ENCODE measurements around the gene CAMSAP1. TPM values are rescaled to one million over a fixed set of nuclear protein-coding genes. Genes with fewer than 3 reads are reported as not detected.

The CAMSAP1 gene
- total and polyA plus RNA-seq, 9 of the 15 experiments (the other 6 are each of a cell fraction or from before 2014, with no cell fraction given) = 1.5 to 28.8 (median 14.3) TPM

GRCh38 chr9:135902655-135903357 is 4.5 kb downstream of the CAMSAP1 start:
- ATAC-seq = no peak
- no peak overlapping the region for H3K27ac ChIP-seq (ENCODE audit: extremely low read depth, low read depth, low read length)
- POLR2A ChIA-PET = interaction anchor here (1.2 kb wide), 1 partner anchor 14 kb away, joined by 6 read pairs; no protein-coding TSS in a partner anchor
- no TSS peak for BruUV-seq (replicated peaks)
- peaks cover 12 to 29% of the 10 kb centered on the region in 2 experiments; a peak in 4 of 5 replicates for H3K4me1 ChIP-seq (replicated peaks in 1 of 2; ENCODE audit: control insufficient read depth in 2 of 2, insufficient read depth in 2 of 2, low read length in 2 of 2)
- peaks cover 29% of the 10 kb centered on the region; the same call in 2 of the 3 replicates for H3K36me3 ChIP-seq (ENCODE audit: control insufficient read depth, insufficient read depth, low read length)
- H3K79me2 ChIP-seq (ENCODE audit: control insufficient read depth, insufficient read depth, low read length) = peaks cover 88% of the 10 kb centered on the region
- in situ Hi-C loops (cut with MboI) = no loop called here
- H3K27me3 ChIP-seq (ENCODE audit: control insufficient read depth in 2 of 2, insufficient read depth in 2 of 2, low read length in 2 of 2) = no peaks in the 10 kb centered on the region
- 87% methylated on average over 12 of the region's 12 CpGs for WGBS (ENCODE audit: insufficient coverage, low coverage, missing lambda C conversion rate)
- DNase-seq (ENCODE audit: extremely low read depth in 1 of 4, low spot score in 3 of 4) = no peak
- no peaks in the 10 kb centered on the region for H3K9me3 ChIP-seq (replicated peaks; ENCODE audit: control insufficient read depth, insufficient read depth, low read depth, low read length)
- CTCF ChIA-PET (ENCODE audit: low intra/inter-chr PET ratio) = no interaction called here
- H3K9ac ChIP-seq (ENCODE audit: insufficient read depth in 1 of 2, low read depth in 2 of 2, low read length in 2 of 2) = no peak overlapping the region
- no peak overlapping the region for H3K4me3 ChIP-seq
- H3K4me2 ChIP-seq (ENCODE audit: insufficient read depth, low read length) = no peak overlapping the region
- TF ChIP-seq TBP (optimal IDR thresholded peaks at IDR 0.05; ENCODE audit: low read depth, low read length) (no peak), C11orf30 (IDR thresholded peaks at IDR 0.05; ENCODE audit: low read depth) (peak; percentile 43; the same call in 1 of the 2 replicates), ZNF316 (IDR thresholded peaks at IDR 0.05) (peak; percentile 69), SMAD1 (IDR thresholded peaks at IDR 0.05; ENCODE audit: low read depth, low read length, partially characterized antibody) (no peak), ARID4B (CRISPR knock-in tag; IDR thresholded peaks at IDR 0.05) (no peak)
- intact Hi-C loops (cut with micrococcal nuclease) = no loop called here
- no peaks in the 10 kb centered on the region for H3K9me1 ChIP-seq (ENCODE audit: control insufficient read depth, insufficient read depth, low read length)
- peaks cover 19% of the 10 kb centered on the region for H4K20me1 ChIP-seq (replicated peaks; ENCODE audit: control insufficient read depth, insufficient read depth, low read length)
- no peak overlapping the region for H2AFZ ChIP-seq (ENCODE audit: low read depth, low read length)
- FAIRE-seq = no peak
